GM12872 (cell line): ENCODE data around the gene COL1A2.

Experiments
- CTCF ChIP-seq: IDR thresholded peaks from 3 replicates; pipeline ENCODE4 v1.5.1; 2011; ENCODE audit warnings: low read depth, mild to moderate bottlenecking, low read length, moderate library complexity; ENCODE audit not compliant: insufficient read depth

The COL1A2 gene

DNA sequence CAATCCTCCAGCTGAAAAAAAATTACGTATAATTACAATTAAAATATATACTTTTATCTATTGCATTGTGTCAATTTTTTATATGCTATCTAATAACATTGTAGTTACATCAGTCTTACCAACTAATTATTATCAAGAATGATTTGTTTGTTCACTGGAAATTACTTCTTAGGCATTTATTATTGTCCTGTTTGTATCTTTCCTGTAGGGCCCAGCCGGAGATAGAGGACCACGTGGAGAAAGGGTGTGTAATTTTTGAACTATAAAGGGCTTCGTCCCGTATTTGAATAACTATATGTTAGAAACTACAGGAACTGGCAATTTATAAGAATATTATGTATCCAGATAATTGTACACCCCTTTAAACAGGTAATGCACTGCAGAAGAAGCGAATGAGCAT, 4.1 kb downstream of the COL1A2 start:
- TF ChIP-seq CTCF: no peak

DNA sequence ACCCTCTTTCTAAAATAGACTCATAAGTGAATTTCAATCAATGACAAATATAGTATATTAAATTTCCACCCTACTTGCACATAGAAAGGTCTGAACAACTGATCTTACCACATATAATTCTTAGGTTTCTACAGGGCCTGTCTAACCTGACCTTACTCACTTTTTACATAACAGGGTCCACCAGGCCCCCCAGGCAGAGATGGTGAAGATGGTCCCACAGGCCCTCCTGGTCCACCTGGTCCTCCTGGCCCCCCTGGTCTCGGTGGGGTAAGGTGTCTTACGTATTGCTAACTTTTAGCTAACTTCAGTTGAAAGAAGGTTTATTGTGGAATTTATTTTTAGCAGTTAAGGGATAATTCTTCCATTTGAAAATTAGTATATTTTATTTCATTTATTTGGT, 5.3 kb downstream of the COL1A2 start:
- TF ChIP-seq CTCF: no peak

DNA sequence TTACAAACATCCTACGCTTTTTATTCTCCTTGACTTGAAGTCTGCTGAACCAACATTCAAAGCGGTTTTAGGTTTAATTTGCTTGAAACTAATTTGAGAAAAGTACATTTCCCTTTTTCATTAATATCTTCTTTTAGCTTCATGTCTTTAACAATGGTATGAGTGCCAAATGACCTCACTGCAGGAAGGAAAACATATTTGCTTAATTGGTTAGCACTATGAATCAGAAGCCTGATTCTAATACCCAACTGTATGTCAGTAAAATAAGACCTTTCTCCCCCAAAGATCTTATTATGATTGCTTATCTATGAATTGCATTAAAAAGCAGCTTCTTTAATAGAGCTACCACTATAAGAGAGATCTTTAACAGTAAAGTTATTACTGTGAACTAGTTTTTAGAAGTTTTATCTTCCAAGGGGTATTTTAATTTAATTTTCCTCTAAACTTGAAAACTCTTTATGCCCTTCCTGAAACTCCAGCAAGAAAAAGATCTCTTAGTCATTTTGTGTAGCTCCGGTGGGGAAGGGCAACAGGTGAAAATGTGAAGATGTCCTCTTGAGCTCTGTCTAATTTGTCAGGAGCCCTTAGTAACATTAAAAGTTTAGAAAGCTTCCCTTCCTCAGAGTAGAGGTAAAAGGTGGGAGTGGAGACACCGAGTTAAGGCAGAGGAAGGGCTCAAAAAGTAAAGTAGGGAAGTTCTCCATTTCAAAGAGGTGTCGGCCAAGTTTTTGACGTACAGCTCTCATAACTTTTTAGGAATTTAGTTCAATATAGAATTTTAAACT, 6.1 kb downstream of the COL1A2 start:
- no peak for TF ChIP-seq CTCF

DNA sequence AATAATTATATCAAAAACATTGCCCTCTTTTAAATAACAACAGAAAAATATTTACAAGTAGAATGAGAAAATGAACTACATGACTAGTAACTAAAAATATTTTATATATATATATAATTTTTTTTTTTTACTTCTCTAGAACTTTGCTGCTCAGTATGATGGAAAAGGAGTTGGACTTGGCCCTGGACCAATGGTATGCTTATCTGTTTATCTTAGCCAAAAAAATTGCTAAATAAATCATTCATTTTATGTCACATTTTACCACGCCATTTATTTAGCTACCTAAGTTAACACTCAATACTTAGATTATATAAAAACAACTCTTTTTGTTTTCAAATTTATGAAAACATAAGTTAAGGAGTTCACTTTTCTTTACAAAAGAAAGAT, 6.7 kb downstream of the COL1A2 start:
- no peak for TF ChIP-seq CTCF

DNA sequence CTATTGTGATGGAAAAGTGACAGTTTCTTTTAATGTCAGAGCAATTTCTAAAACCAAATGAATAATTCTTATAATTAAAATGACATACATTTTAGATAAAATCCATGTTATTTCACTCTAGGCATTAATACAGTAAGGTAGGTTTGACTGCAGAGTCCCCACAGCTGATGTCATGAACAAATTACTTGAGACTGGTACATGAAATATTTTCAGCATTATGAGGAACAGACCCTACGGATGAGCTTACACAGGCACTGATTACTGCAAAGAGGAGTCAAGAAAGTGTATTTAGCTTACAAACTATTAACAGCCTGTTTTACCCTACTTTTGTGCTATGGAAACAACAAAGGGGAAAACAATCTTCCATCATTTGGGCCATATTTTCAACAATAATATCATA, 8.9 kb downstream of the COL1A2 start:
- TF ChIP-seq CTCF: no peak

DNA sequence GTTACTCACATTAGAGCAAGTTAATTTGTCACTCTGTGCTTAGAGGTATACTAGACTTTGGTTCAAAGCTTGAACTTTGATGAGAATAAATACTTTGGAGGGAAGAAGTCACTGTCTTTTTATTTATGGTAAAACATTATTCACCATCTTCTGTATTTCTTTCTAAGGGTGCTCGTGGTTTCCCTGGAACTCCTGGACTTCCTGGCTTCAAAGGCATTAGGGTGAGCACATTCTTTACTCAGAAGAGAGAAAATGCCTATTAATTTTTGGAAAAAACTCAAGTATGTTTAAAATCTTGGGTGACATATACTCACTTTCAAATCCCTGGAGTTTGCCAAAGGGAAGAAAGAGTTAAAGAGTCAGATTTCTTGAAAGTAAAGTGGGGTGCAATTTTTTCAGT, 10.8 kb downstream of the COL1A2 start:
- TF ChIP-seq CTCF: no peak

DNA sequence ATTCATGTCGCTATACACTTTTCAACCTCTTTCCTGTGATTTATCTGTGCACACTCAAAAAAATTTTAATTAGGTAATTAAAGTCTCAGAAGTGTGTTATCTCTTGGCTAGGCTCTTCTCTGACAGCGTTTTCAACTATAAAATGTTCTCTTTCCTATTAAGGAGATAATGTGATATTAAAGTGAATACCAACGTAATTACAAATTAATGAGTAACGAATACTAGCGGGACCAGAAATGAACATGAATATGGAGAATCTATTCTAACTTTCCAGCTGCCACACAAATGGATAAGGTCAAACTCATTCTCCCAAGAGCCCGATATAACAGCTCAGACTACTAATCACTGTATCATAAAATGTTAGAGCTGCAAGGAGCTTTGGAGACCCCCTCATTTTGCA, 12.0 kb downstream of the COL1A2 start:
- no peak for TF ChIP-seq CTCF
